Middle frontal gyrus (tissue), 1 donor: ENCODE results near the gene ZNF618.

Experiments used
- DNase-seq: peaks from one replicate; pipeline ENCODE4 v3.0.0-alpha.2; 2015; ENCODE audit warnings: low spot score; ENCODE audit errors: extremely low spot score

ZNF618 gene

DNA sequence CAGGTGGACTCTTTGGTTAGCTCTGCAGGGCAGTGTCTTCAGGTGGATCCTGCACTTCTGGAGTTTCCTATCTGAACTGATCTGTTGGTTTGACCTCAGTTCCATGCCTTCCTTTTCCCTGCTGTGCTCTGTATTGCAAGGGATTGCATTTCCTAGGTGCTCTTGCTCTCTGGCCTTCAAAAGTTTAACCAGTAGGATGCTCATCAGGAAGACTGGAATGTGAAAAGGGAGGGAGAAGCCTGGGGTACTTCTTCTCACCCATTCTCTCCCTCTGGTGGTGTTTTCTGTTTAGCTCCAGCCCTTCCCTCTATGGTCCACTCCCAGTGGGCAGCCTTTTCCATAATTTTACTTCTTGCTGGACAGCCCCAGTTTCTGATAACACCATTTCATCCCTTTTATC, 78.5 kb downstream of the ZNF618 start:
- no peak for DNase-seq

DNA sequence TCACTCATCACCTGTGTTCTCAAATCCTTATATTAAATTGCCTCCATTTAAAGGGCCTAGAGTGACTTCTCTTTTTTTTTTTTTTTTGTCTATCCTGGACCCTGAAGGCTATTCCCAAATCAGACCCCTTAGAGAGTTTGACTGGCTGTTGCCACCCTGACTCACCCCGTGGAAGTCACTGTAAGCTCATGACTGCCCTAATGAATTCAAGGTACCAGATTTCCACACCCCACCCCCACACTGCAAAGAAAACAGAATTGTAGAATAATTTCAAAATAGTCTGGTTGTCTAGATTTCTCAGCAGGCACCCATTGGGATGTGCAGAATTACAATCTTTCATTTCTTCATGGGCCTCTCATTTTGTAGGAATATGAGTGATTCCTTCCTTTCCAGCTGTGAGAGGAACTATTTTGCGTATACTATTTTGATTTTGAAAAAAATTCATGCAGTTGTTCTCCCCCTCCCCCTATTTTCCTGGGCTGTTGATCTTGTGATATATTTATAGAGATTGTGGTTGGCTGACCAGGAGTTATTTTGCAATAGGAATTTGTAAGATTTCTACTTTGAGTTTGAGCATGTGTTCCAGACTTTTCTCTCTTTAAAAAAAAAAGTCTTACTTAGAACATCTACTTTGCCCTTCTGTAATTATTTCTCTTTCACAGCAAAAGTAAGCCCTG, 79.1 kb downstream of the ZNF618 start:
- DNase-seq, result no peak

DNA sequence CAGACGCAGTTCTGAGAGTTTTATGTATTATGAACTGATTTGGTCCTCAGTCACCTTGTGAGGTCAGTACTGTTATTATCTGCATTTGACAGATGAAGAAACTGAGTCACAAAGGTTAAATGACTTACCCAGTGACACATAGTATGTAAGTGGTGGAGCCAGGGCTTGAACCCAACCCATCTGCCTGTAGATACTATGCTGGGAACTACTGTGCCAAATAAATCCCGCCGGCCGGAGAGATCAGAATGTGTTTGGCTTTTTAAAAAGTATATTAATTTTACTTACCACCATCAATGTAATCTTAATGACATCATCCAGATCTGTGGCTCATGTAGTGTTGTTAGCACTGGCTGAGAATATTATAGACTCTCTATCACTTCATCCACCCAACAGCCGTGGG, 80.8 kb downstream of the ZNF618 start:
- no peak for DNase-seq

DNA sequence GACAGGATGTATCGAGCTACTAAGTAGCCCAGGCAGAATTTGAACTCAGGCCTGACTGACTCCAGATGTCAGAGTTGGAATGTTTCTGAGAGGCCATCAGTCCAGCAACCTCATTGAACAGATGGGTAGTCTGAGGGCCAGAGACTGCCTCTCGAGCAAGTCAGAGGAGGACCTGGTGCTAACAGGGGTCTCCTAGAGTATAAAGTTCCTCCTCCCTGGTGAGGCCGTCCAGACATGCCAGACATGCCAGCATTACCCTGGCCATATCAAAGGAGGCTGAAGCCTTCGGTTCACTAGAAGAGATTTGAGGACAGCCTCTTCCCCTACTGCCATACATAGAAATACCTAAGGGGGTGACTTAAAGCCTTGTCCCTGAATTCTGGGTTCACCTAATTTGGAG, 81.2 kb downstream of the ZNF618 start:
- no peak for DNase-seq

DNA sequence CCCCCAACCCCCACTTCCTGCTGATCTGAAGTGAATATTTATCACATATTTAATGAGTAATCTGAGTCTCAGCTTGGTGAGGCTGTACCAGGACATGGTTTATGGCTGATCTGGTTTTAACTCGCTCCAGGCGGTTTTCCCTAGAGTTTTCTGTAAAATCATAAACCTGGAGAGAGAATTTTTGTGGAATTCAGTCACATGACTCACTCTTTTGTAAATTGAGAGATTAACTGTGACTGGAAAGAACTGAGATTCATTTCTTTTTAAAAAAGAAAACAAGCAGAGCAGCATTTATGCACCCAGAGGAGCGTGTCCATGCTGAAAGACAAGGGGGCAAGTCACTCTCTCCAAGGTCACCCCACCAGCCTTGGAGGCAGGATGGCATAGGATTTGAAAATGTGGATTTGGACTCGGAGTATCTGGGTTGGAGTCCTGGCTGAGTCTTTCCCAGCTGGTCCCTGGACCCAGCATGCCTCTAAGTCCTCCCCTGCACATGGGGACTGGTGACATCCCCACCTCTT, 81.8 kb downstream of the ZNF618 start:
- DNase-seq, result no peak

- no peak for DNase-seq
These were observed 82.4 kb downstream of the ZNF618 start for GRCh38 chr9:113958556-113958955.

DNA sequence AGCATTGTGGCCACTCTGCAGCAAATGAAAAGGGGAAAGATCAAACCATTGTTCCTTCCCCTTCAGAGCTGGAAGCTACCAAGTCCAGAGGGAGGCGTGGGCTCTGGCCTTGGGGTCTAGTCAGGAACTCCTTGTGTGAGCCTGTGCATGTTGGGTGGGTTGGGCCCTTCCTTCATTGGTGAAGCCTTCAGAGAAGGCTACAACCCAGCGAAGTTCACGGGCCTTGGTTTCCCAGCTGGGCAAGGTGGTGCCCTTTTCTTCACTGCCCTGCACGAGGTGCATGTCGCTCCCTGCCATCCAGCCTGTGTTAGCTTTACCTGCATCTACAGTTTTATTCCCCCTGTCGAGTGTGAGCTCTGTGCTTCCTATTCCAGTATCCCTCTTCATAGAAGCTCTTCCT, 84.7 kb downstream of the ZNF618 start:
- DNase-seq, result no peak

DNA sequence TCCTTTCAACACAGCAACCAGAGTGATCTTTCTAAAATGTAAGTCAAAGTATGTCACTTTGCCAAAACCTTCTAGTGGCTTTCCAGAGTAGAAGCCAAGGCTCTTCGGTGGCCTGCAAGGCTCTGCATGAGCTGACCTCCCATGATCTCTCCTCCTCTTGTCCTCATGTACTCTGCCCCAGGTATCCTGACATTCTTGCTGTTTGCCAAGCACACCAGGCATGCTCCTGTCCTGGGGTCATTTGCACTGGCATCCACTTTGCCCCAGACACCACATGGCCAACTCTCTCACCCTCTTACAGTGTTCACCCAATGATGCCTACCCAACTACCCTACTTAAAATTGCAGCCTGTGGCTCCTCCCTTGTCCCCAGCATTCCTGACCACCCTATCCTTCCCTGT, 86.3 kb downstream of the ZNF618 start:
- DNase-seq, result no peak

DNA sequence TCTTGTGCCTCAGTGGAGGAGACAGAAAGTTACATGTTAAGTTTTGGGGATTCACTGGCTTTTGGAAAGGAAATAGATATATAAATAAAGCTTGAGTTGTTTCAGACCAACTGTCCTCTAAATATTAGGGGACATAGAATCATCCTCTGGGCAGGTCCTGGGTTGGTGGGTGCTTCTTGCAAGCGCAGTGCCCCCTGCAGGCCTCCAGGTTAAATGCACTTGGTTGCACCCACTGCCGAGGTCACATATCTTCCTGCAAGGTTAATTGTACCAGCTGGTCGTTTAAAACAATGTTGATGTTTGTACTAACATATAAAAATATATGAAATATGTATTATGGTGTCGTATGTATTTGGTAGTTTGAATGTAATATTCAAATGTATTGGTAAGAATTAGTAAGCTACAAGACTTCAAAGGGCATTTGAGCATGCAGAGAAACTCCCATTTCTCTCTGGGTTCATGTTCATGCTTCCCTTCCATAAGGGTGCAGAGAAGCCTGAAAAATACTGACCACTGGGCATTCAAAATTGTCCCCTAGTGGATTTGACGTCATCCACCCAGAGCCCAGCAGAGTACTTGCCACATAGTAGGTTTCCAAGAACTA, 87.0 kb downstream of the ZNF618 start:
- no peak for DNase-seq

DNA sequence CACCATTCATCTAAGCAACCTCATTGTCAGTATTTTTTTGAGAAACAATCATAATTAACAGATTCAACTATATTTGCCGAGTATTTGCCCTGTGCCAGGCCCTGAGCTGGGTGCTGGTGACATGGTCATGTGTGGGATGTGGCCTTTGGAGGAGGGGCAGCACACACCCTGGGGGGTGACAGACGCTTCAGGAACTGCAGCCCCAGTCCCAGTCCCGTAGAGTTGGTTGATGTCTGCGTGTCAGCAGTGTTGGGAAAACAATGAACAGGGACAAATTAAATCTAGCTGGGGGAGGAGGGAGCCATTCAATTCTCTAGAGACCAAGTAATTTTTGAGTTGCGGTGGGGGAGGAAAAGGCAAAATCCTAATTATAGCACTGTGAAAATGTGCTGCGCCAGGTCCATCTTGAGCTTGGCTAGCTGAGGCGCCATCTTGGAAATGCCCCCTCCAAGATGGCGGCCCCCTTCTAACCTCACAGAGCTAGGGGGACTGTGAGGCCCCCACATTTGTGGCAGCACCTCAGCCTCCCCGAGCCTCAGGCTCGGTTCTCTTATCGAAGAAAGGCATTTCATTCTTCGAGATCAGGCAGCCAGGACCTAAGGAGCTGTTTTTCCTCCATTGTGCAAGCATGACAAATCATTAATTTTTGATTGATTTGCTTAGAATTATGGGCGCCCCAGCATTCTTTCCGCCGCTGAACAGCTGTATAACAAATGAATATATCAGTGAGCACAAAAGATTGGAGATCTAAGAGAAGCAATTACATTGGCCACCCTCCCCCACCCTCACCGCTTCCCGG, 87.8 kb downstream of the ZNF618 start:
- DNase-seq, result no peak

GRCh38 chr9:113964495-113965170, 88.5 kb downstream of the ZNF618 start:
- DNase-seq, result no peak

- DNase-seq, result no peak
These were observed 90.3 kb downstream of the ZNF618 start for GRCh38 chr9:113966394-113966793.

- DNase-seq, result no peak
These were observed 91.3 kb downstream of the ZNF618 start for GRCh38 chr9:113967380-113967779.

- DNase-seq, result no peak
These were observed 93.2 kb downstream of the ZNF618 start for GRCh38 chr9:113969343-113969742.

DNA sequence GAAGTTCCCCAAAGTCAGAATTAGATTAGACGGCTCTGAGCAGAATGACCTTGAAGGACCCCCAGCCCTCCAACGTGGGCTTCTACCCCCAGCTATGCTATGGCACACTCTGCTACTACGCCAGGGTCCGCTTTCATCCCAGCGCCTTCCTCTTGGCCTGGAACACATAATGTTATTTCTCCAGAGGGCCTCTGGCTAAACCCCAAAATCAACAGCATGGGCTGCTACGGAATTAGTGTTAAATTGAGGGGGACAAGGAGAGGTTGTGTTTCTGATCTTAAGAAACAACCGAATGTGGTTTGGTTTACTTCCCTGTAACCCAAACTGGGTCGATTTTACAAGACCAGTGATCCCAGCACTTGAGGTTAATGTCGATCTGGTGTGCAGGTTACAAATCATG, 97.1 kb downstream of the ZNF618 start:
- DNase-seq, result no peak

GRCh38 chr9:113973963-113974413, 97.9 kb downstream of the ZNF618 start:
- no peak for DNase-seq

- no peak for DNase-seq
These were observed 100.8 kb downstream of the ZNF618 start for GRCh38 chr9:113976915-113977314.

- no peak for DNase-seq
These were observed 102.7 kb downstream of the ZNF618 start for GRCh38 chr9:113978725-113979342.

DNA sequence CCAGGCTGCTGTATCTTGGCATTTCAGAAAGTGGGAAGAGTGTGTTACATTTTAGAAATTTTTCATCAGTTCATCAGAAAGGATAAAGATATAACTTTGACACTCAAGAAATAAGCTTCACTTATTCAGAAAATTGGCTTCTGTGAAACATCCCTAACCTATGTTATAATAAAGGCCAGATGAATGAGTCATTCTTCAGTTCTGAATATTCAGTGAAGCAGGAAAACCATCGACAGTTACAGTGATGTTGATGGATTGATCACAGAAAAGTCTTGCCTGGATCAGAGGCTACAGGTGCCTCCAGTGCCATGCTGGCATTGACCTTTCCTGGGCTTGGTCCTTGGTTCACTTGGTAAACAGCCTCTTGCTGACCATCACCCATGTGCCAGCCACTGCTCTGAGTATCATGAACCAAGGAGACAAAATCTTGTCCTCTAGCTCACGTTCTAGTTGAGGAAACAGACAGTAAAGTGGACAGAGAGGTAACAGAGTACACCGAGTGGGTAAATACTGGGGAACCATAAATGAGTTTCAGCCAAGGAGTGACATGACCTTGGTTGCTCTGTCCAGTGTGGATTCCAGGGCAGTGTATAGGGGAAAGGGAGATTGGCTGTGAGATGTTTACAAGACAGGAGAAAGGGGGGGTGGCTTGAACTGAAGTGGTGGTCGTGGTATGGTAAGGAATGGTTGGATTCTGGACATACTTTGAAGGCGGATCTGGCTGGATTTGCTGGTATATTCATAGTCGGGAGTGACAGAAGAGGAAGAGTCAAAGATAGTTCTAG, 103.4 kb downstream of the ZNF618 start:
- DNase-seq, result no peak

DNA sequence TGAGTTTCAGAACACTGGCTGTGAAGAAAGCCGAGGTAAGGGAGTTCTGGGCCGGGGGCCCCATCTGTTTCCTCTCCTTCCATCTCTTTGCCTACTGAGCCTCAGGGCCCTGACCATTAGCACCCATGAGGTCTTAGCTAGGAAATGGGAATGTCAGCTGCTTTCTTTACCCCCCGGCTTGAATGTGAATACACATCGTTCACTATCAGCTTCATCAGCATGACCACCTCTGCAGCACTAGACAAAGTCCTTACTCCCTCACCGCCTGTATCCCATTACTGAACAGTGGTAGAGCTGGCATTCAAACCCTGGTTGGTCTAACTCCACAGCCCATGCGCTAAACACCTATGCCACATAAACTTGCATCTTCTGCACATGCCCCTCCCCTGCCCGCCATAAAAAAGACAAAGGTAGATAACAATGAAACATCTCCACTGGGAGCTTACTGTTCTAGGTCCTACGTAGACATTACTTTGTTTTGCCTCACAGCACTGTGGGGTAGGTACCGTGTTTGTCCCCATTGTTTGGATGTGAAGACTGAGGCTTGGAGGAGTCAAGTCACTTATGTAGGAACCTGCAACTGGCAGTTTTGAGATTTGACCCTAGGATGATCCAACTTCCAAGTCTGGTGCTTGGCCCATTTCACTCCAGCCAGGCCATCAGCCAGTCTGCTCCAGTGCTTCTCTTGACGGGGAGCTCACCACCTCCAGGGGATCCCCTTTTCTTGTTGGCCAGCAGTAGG, 108.7 kb downstream of the ZNF618 start:
- no peak for DNase-seq
